GM12891 (cell line): ENCODE results near the gene EIF4E2.

Experiments
- DNase-seq: peaks from one replicate; pipeline ENCODE4 v3.0.0; 2011; ENCODE audit warnings: low spot score; ENCODE audit not compliant: insufficient read length
- FAIRE-seq: peaks from 2 replicates; lab custom pipeline; 2011; peaks lifted over from hg19 to GRCh38; lab: Jason Lieb, UNC
- PAX5 ChIP-seq: IDR thresholded peaks from 2 replicates; pipeline ENCODE4 v1.6.1; 2011; ENCODE audit warnings: low read length, moderate library complexity, mild to moderate bottlenecking; ENCODE audit not compliant: insufficient read depth, severe bottlenecking
- POLR2A ChIP-seq: IDR thresholded peaks from 2 replicates; pipeline ENCODE4 v1.6.1; 2011; ENCODE audit warnings: low read depth, low read length, control low read depth
- POLR2AphosphoS5 ChIP-seq: IDR thresholded peaks from 2 replicates; pipeline ENCODE4 v1.6.1; 2011; ENCODE audit warnings: low read depth, low read length, control low read depth
- POU2F2 ChIP-seq: IDR thresholded peaks from 2 replicates; pipeline ENCODE4 v1.6.1; 2011; ENCODE audit warnings: low read depth, mild to moderate bottlenecking, control low read depth, low read length, moderate library complexity
- SPI1 ChIP-seq: IDR thresholded peaks from 2 replicates; pipeline ENCODE4 v1.6.1; 2011; ENCODE audit warnings: low read depth, low read length, control low read depth
- TAF1 ChIP-seq: IDR thresholded peaks from 2 replicates; pipeline ENCODE4 v1.6.1; 2011; ENCODE audit warnings: low read depth, low read length, control low read depth

EIF4E2 gene

GRCh38 chr2:232577841-232578240, 27.4 kb downstream of the EIF4E2 start:
- DNase-seq, result no peak
- TF ChIP-seq TAF1, result no peak
- no peak for TF ChIP-seq SPI1
- no peak for TF ChIP-seq POLR2A
- no peak for TF ChIP-seq PAX5
- TF ChIP-seq POLR2AphosphoS5, result no peak
- TF ChIP-seq POU2F2, result no peak

GRCh38 chr2:232578626-232579025, 28.1 kb downstream of the EIF4E2 start:
- FAIRE-seq, result no peak

More at GRCh38 chr2:232577841-232578240, 27.4 kb downstream of the EIF4E2 start:
- no peak for FAIRE-seq

GRCh38 chr2:232580648-232580981, 30.1 kb downstream of the EIF4E2 start:
- no peak for TF ChIP-seq POU2F2
- TF ChIP-seq POLR2A, result no peak
- TF ChIP-seq PAX5, result no peak
- TF ChIP-seq POLR2AphosphoS5, result no peak
- TF ChIP-seq SPI1, result no peak
- TF ChIP-seq TAF1, result no peak
- FAIRE-seq, result no peak
- no peak for DNase-seq

More at GRCh38 chr2:232578626-232579025, 28.1 kb downstream of the EIF4E2 start:
- no peak for TF ChIP-seq SPI1
- TF ChIP-seq POLR2AphosphoS5, result no peak
- TF ChIP-seq TAF1, result no peak
- TF ChIP-seq PAX5, result no peak
- no peak for TF ChIP-seq POLR2A
- TF ChIP-seq POU2F2, result no peak
- no peak for DNase-seq

GRCh38 chr2:232581725-232582124, 31.2 kb downstream of the EIF4E2 start:
- no peak for TF ChIP-seq TAF1
- TF ChIP-seq PAX5, result no peak
- no peak for TF ChIP-seq POU2F2
- no peak for TF ChIP-seq SPI1
- no peak for TF ChIP-seq POLR2AphosphoS5
- no peak for TF ChIP-seq POLR2A
- FAIRE-seq, result no peak
- no peak for DNase-seq

GRCh38 chr2:232584238-232584637, 33.7 kb downstream of the EIF4E2 start:
- no peak for DNase-seq
- FAIRE-seq, result no peak
- no peak for TF ChIP-seq SPI1
- TF ChIP-seq PAX5, result no peak
- no peak for TF ChIP-seq TAF1
- no peak for TF ChIP-seq POU2F2
- TF ChIP-seq POLR2A, result no peak
- TF ChIP-seq POLR2AphosphoS5, result no peak

GRCh38 chr2:232586943-232587505, 36.5 kb downstream of the EIF4E2 start:
- FAIRE-seq (no peak), DNase-seq (no peak)
- no peak for TF ChIP-seq POU2F2
- TF ChIP-seq PAX5, result no peak
- TF ChIP-seq POLR2AphosphoS5, result no peak
- TF ChIP-seq TAF1, result no peak
- no peak for TF ChIP-seq SPI1
- TF ChIP-seq POLR2A, result no peak

GRCh38 chr2:232587512-232587911, 37.0 kb downstream of the EIF4E2 start:
- DNase-seq (no peak), FAIRE-seq (no peak)
- TF ChIP-seq SPI1, result no peak
- TF ChIP-seq POLR2A, result no peak
- no peak for TF ChIP-seq TAF1
- TF ChIP-seq PAX5, result no peak

- FAIRE-seq, result no peak
- DNase-seq, result no peak
- TF ChIP-seq TAF1, result no peak
- TF ChIP-seq POU2F2, result no peak
- no peak for TF ChIP-seq SPI1
- TF ChIP-seq POLR2AphosphoS5, result no peak
- TF ChIP-seq POLR2A, result no peak
- no peak for TF ChIP-seq PAX5
Observed at GRCh38 chr2:232588031-232588430, 37.5 kb downstream of the EIF4E2 start.

- TF ChIP-seq PAX5 (no peak), POU2F2 (no peak), POLR2AphosphoS5 (no peak), SPI1 (no peak), POLR2A (no peak), TAF1 (no peak)
- DNase-seq (no peak), FAIRE-seq (no peak)
Observed at GRCh38 chr2:232588680-232589585, 38.4 kb downstream of the EIF4E2 start.
